Measurements from ENCODE around the gene PARP6. TPM values are rescaled to one million over a fixed set of nuclear protein-coding genes. Genes with fewer than 3 reads are reported as not detected.

The PARP6 gene
- polyA plus RNA-seq, 1 donor from 2014 or later, result 218 TPM

DNA sequence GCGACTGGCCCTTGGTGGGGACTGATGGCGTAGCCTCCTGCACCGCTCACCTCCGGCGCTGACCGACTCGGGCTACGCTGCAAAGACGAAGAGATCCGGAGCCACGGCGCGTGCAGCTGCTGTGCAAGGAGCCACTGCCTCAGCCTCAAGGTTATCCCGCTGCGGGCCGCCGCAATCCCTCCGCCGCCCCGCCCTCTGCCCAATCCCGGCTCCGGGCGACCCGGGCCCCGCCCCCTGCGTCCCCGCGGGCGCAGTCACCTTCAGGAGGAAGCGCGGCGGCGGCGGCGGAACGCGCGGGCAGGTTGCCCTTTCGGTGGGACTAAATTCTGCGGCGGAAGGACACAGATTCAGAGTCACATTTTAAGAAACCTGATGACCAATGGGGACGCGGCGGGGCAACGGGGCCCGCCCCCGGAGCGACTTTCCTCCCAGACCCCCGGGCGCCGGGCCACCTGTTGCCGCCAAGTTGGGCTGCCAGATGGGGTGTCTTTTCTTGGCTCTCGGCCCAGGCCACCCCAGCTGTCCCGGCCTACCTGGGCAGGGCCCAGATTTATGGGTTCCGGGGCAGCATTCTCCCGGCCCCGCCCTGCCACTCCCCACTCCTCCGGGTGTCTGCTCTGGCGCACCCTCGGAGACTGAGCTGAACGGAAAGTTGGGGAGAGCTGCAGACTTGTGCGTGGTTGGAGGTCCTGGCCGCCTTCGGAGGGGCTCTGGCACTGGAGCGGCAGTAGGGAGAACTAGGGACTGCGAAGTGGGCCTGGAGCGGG is 41.1 kb downstream of the PARP6 start, which contains the start of gene PKM:
Gene PKM (minus strand): TSS at position 125 of the 767 bp plus-strand sequence. CDS start 12,093 bp downstream, outside the sequence.
- no peaks in the 10 kb centered on the region for H3K9me2 ChIP-seq (ENCODE audit: insufficient read depth, low read length)
- no peaks in the 10 kb centered on the region for H3K27me3 ChIP-seq (ENCODE audit: insufficient read depth, low read depth, low read length)
- peak within 1 kb of the TSS; percentile 69 for H2AFZ ChIP-seq (ENCODE audit: low read depth, low read length)
- TF ChIP-seq RAD21 (conservative IDR thresholded peaks at IDR 0.05) (no peak), EZH2 (IDR thresholded peaks at IDR 0.05; ENCODE audit: borderline replicate concordance, insufficient read depth, low read length, poor library complexity, severe bottlenecking) (no peak), CTCF (IDR thresholded peaks at IDR 0.05; ENCODE audit: poor library complexity, severe bottlenecking) (no peak), TAF1 (IDR thresholded peaks at IDR 0.05; ENCODE audit: low read depth) (peak; percentile 99), REST (IDR thresholded peaks at IDR 0.05; ENCODE audit: borderline replicate concordance) (no peak), POLR2AphosphoS5 (IDR thresholded peaks at IDR 0.05) (peak; percentile 99), MXI1 (conservative IDR thresholded peaks at IDR 0.05; ENCODE audit: poor library complexity, severe bottlenecking) (peak; percentile 79), SMC3 (conservative IDR thresholded peaks at IDR 0.05; ENCODE audit: poor library complexity) (peak; percentile 34), EP300 (conservative IDR thresholded peaks at IDR 0.05; ENCODE audit: poor library complexity, severe bottlenecking) (no peak)
- no peaks in the 10 kb centered on the region for H3F3A ChIP-seq (ENCODE audit: insufficient read depth, low read length, poor library complexity, severe bottlenecking)
- H3K79me2 ChIP-seq (replicated peaks; ENCODE audit: insufficient read depth, low read length), result peaks cover 32% of the 10 kb centered on the region
- H3K36me3 ChIP-seq (ENCODE audit: insufficient read depth, low read length), result no peaks in the 10 kb centered on the region
- no peaks in the 10 kb centered on the region for H4K20me1 ChIP-seq (ENCODE audit: insufficient read depth)
- H3K9ac ChIP-seq (ENCODE audit: low read length), result peak within 1 kb of the TSS; percentile 95
- peak within 1 kb of the TSS; percentile 84 for H3K4me2 ChIP-seq (ENCODE audit: low read length)
- no peaks in the 10 kb centered on the region for H3K9me3 ChIP-seq (ENCODE audit: low read length)
- peak within 1 kb of the TSS; percentile 92 for H3K27ac ChIP-seq (ENCODE audit: low read length)
- peak within 1 kb of the TSS; percentile 99 for H3K4me3 ChIP-seq (ENCODE audit: low read length)

- no peak for TF ChIP-seq MXI1 (conservative IDR thresholded peaks at IDR 0.05; ENCODE audit: poor library complexity, severe bottlenecking)
- peak; percentile 69 for TF ChIP-seq POLR2AphosphoS5 (IDR thresholded peaks at IDR 0.05)
- TF ChIP-seq TAF1 (IDR thresholded peaks at IDR 0.05; ENCODE audit: low read depth), result no peak
- no peak for TF ChIP-seq EP300 (conservative IDR thresholded peaks at IDR 0.05; ENCODE audit: poor library complexity, severe bottlenecking)
- no peak for TF ChIP-seq CTCF (IDR thresholded peaks at IDR 0.05; ENCODE audit: poor library complexity, severe bottlenecking)
- Histone ChIP-seq H3K9me3 (ENCODE audit: low read length) (no peaks in the 10 kb centered on the region), H3F3A (ENCODE audit: insufficient read depth, low read length, poor library complexity, severe bottlenecking) (no peaks in the 10 kb centered on the region), H3K79me2 (replicated peaks; ENCODE audit: insufficient read depth, low read length) (peaks cover 39% of the 10 kb centered on the region), H3K9ac (ENCODE audit: low read length) (peak overlapping the region; percentile 95), H3K36me3 (ENCODE audit: insufficient read depth, low read length) (no peaks in the 10 kb centered on the region), H4K20me1 (ENCODE audit: insufficient read depth) (no peaks in the 10 kb centered on the region), H2AFZ (ENCODE audit: low read depth, low read length) (peak overlapping the region; percentile 69), H3K27me3 (ENCODE audit: insufficient read depth, low read depth, low read length) (no peaks in the 10 kb centered on the region), H3K4me2 (ENCODE audit: low read length) (peak overlapping the region; percentile 84), H3K27ac (ENCODE audit: low read length) (peak overlapping the region; percentile 92), H3K4me3 (ENCODE audit: low read length) (peak overlapping the region; percentile 99), H3K9me2 (ENCODE audit: insufficient read depth, low read length) (no peaks in the 10 kb centered on the region)
Measured at GRCh38 chr15:72230197-72231065, 41.9 kb downstream of the PARP6 start.

All from neural cell (in vitro differentiated cells).